ENCODE results near the gene TRIM32. TPM values are rescaled to one million over a fixed set of nuclear protein-coding genes. Genes with fewer than 3 reads are reported as not detected.

The TRIM32 gene
- total and polyA plus RNA-seq, 2 of the 13 experiments (the other 11 are each of a cell fraction or from before 2014, with no cell fraction given) = 6.5 to 7.7 TPM

DNA sequence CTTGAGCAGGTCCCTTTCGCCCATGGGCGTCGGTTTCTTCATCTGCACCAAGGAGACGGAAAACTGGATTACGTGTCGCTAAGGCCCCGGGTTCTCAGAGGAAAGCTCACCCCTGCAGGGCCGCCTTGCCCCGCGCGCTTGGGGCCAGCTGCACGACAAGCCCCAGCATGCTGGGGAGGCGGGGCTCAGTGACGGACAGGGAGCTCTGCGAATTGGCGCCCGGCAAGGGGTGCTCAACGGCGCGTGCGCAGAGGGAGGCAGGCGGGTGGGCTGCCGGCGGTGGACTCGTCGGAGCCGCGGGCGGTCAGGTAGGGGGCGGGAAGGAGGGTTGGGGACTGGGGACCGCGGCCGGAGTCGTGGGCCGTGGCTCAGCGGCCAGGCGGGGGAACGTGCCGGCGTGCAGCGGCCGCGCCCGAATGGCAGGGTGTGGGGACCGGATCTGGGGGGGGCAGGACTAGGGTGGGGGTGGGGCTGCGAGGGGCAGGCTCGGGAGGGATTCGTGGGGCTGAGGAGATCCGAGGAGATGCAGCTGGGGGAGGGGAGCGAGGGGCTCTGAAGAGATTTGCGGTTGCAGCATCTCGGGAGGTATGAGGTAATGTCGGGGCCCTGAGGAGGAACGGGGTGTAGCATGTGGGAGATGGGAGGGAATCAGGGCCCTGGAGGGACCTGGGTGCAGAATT lies at the start of gene TRIM32 (continued):
- no peak for TF ChIP-seq ZNF552 (CRISPR knock-in tag; IDR thresholded peaks at IDR 0.05; ENCODE audit: borderline replicate concordance)
- no peak for TF ChIP-seq TCF7 (IDR thresholded peaks at IDR 0.05; ENCODE audit: low read depth)
- TF ChIP-seq, protein P1, sequence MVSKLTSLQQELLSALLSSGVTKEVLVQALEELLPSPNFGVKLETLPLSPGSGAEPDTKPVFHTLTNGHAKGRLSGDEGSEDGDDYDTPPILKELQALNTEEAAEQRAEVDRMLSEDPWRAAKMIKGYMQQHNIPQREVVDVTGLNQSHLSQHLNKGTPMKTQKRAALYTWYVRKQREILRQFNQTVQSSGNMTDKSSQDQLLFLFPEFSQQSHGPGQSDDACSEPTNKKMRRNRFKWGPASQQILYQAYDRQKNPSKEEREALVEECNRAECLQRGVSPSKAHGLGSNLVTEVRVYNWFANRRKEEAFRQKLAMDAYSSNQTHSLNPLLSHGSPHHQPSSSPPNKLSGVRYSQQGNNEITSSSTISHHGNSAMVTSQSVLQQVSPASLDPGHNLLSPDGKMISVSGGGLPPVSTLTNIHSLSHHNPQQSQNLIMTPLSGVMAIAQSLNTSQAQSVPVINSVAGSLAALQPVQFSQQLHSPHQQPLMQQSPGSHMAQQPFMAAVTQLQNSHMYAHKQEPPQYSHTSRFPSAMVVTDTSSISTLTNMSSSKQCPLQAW (CRISPR knock-in tag; IDR thresholded peaks at IDR 0.05) = no peak
- TF ChIP-seq, protein P2, sequence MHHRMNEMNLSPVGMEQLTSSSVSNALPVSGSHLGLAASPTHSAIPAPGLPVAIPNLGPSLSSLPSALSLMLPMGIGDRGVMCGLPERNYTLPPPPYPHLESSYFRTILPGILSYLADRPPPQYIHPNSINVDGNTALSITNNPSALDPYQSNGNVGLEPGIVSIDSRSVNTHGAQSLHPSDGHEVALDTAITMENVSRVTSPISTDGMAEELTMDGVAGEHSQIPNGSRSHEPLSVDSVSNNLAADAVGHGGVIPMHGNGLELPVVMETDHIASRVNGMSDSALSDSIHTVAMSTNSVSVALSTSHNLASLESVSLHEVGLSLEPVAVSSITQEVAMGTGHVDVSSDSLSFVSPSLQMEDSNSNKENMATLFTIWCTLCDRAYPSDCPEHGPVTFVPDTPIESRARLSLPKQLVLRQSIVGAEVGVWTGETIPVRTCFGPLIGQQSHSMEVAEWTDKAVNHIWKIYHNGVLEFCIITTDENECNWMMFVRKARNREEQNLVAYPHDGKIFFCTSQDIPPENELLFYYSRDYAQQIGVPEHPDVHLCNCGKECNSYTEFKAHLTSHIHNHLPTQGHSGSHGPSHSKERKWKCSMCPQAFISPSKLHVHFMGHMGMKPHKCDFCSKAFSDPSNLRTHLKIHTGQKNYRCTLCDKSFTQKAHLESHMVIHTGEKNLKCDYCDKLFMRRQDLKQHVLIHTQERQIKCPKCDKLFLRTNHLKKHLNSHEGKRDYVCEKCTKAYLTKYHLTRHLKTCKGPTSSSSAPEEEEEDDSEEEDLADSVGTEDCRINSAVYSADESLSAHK (CRISPR knock-in tag; IDR thresholded peaks at IDR 0.05; ENCODE audit: borderline replicate concordance) = no peak
- TF ChIP-seq ZNF501 (CRISPR knock-in tag; IDR thresholded peaks at IDR 0.05) = no peak
- TF ChIP-seq ZNF557 (CRISPR knock-in tag; IDR thresholded peaks at IDR 0.05) = 0 out of 2 replicates have a peak, but pooled peaks have one; percentile 56
- TF ChIP-seq GABPB1 (CRISPR knock-in tag; IDR thresholded peaks at IDR 0.05) = peak; percentile 75
- TF ChIP-seq KDM2A (CRISPR knock-in tag; IDR thresholded peaks at IDR 0.05; ENCODE audit: borderline replicate concordance, low read depth) = peak; percentile 57; the same call in 1 of the 2 replicates
- peak; percentile 63; the same call in 1 of the 2 replicates for TF ChIP-seq ZNF256 (CRISPR knock-in tag; conservative IDR thresholded peaks at IDR 0.05)
- TF ChIP-seq, protein P3, sequence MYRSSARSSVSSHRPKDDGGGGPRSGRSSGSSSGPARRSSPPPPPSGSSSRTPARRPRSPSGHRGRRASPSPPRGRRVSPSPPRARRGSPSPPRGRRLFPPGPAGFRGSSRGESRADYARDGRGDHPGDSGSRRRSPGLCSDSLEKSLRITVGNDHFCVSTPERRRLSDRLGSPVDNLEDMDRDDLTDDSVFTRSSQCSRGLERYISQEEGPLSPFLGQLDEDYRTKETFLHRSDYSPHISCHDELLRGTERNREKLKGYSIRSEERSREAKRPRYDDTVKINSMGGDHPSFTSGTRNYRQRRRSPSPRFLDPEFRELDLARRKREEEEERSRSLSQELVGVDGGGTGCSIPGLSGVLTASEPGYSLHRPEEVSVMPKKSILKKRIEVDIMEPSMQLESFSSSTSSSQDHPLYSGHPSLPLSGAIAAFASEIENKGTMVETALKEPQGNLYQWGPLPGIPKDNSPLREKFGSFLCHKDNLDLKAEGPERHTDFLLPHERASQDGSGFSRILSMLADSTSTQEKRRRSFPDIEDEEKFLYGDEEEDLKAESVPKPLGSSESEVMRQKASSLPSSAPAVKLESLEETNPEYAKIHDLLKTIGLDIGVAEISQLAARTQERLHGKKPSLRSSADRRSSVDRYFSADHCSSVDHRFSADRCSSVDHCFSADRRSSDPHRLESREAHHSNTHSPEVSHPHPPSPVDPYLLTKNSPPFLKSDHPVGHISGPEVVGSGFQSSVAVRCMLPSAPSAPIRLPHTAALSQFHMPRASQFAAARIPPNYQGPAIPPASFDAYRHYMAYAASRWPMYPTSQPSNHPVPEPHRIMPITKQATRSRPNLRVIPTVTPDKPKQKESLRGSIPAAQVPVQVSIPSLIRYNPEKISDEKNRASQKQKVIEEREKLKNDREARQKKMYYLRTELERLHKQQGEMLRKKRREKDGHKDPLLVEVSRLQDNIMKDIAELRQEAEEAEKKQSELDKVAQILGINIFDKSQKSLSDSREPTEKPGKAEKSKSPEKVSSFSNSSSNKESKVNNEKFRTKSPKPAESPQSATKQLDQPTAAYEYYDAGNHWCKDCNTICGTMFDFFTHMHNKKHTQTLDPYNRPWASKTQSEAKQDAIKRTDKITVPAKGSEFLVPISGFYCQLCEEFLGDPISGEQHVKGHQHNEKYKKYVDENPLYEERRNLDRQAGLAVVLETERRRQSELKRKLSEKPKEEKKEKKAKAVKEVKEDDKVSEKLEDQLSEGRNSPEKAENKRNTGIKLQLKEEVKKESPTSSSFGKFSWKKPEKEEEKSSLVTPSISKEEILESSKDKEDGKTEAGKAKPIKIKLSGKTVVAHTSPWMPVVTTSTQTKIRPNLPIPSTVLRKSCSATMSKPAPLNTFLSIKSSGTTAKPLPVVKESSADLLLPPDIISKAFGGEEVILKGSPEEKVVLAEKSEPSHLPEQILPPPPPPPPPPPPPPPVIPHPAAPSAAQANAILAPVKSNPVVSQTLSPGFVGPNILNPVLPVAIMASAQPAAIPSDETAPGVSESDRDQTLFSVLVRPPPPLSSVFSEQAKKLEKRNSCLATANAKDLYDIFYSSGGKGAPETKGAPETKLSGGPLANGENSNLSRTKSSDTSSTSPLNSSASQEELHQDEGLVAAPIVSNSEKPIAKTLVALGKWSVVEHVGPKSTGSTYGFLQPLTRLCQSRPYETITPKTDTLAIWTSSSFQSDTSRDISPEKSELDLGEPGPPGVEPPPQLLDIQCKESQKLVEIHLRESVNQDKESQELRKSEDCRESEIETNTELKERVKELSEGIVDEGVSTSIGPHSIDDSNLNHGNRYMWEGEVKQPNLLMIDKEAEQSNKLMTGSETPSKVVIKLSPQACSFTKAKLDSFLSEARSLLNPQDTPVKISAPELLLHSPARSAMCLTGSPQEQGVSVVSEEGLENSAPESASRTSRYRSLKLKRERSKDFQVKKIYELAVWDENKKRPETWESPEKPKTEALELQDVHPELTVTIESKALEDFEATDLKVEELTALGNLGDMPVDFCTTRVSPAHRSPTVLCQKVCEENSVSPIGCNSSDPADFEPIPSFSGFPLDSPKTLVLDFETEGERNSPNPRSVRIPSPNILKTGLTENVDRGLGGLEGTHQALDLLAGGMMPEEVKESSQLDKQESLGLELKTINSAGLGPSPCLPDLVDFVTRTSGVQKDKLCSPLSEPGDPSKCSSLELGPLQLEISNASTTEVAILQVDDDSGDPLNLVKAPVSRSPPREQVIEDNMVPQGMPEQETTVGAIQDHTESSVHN (CRISPR knock-in tag; IDR thresholded peaks at IDR 0.05) = no peak
- 0 out of 2 replicates have a peak, but pooled peaks have one; percentile 81 for TF ChIP-seq ZNF709 (CRISPR knock-in tag; IDR thresholded peaks at IDR 0.05)
- TF ChIP-seq, protein P4, sequence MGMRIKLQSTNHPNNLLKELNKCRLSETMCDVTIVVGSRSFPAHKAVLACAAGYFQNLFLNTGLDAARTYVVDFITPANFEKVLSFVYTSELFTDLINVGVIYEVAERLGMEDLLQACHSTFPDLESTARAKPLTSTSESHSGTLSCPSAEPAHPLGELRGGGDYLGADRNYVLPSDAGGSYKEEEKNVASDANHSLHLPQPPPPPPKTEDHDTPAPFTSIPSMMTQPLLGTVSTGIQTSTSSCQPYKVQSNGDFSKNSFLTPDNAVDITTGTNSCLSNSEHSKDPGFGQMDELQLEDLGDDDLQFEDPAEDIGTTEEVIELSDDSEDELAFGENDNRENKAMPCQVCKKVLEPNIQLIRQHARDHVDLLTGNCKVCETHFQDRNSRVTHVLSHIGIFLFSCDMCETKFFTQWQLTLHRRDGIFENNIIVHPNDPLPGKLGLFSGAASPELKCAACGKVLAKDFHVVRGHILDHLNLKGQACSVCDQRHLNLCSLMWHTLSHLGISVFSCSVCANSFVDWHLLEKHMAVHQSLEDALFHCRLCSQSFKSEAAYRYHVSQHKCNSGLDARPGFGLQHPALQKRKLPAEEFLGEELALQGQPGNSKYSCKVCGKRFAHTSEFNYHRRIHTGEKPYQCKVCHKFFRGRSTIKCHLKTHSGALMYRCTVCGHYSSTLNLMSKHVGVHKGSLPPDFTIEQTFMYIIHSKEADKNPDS (CRISPR knock-in tag; IDR thresholded peaks at IDR 0.05) = no peak
- 0 out of 2 replicates have a peak, but pooled peaks have one; percentile 42 for TF ChIP-seq ZNF790 (CRISPR knock-in tag; IDR thresholded peaks at IDR 0.05; ENCODE audit: borderline replicate concordance)
